ENCODE results near the gene S100A9. TPM values are rescaled to one million over a fixed set of nuclear protein-coding genes. Genes with fewer than 3 reads are reported as not detected.

S100A9 gene
- total and polyA plus RNA-seq, 9 donors = 8.8 to 96.3 (median 33.2) TPM

- H3K36me3 ChIP-seq = no peaks in the 10 kb centered on the region
- no peaks in the 10 kb centered on the region for H3K9me3 ChIP-seq
- WGBS, 3 donors = 69 to 75% (median 71%) methylated on average over 7 of the region's 7 CpGs
- peaks cover 6% of the 10 kb centered on the region for H3K4me1 ChIP-seq (ENCODE audit: insufficient read depth)
- DNase-seq = no peak
- no peak overlapping the region for H3K27ac ChIP-seq
- no peaks in the 10 kb centered on the region for H3K27me3 ChIP-seq
- no peak overlapping the region for H3K4me3 ChIP-seq
- intact Hi-C loops (cut with DNase I) = loop anchor here in 1 of 4 donors (5.0 kb wide), 1 partner anchor 149 kb away; no protein-coding TSS in a partner anchor
- TF ChIP-seq EP300 (IDR thresholded peaks at IDR 0.05) (no peak), POLR2A (IDR thresholded peaks at IDR 0.05) (no peak), CTCF (IDR thresholded peaks at IDR 0.05) (no peak)
Observed at GRCh38 chr1:153347856-153348255, 9.8 kb upstream of the S100A9 start.

- Histone ChIP-seq H3K27me3 (no peaks in the 10 kb centered on the region), H3K27ac (no peak within 1 kb of the TSS)
- 66 to 76% (median 68%) methylated on average over 9 to 10 of the region's 10 CpGs for WGBS, 3 donors
Observed at GRCh38 chr1:153348511-153349362, 8.9 kb upstream of the S100A9 start, which contains the start of gene PGLYRP4. TSS of gene PGLYRP4 (minus strand) at chr1:153348841. CDS start at chr1:153347932, 909 bp downstream.

GRCh38 chr1:153349363-153350320, 8.0 kb upstream of the S100A9 start:
- Histone ChIP-seq H3K4me3 (no peak overlapping the region), H3K9me3 (no peaks in the 10 kb centered on the region), H3K36me3 (no peaks in the 10 kb centered on the region), H3K27me3 (no peaks in the 10 kb centered on the region), H3K4me1 (ENCODE audit: insufficient read depth) (no peaks in the 10 kb centered on the region), H3K27ac (no peak overlapping the region)
- DNase-seq = no peak
- WGBS, 3 donors = 64 to 68% (median 67%) methylated on average over 17 of the region's 17 CpGs
- TF ChIP-seq EP300 (IDR thresholded peaks at IDR 0.05) (no peak), POLR2A (IDR thresholded peaks at IDR 0.05) (no peak), CTCF (IDR thresholded peaks at IDR 0.05) (no peak)
- intact Hi-C loops (cut with DNase I) = loop anchor here (5.0 to 10.0 kb wide), 5 partner anchors 143 to 218 kb away; partner anchors contain the start of gene S100A2 (in 3 of the 4)

More at GRCh38 chr1:153348511-153349362, 8.9 kb upstream of the S100A9 start, which contains the start of gene PGLYRP4:
- Histone ChIP-seq H3K9me3 (no peaks in the 10 kb centered on the region), H3K36me3 (no peaks in the 10 kb centered on the region), H3K4me1 (ENCODE audit: insufficient read depth) (no peaks in the 10 kb centered on the region), H3K4me3 (no peak within 1 kb of the TSS)
- TF ChIP-seq EP300 (IDR thresholded peaks at IDR 0.05) (no peak), CTCF (IDR thresholded peaks at IDR 0.05) (no peak), POLR2A (IDR thresholded peaks at IDR 0.05) (no peak)
- intact Hi-C loops (cut with DNase I) = loop anchor here in 1 of 4 donors (5.0 kb wide), 1 partner anchor 149 kb away; no protein-coding TSS in a partner anchor
- no peak for DNase-seq

Data from ovary (tissue), 9 donors.